HepG2 (cell line): Measurements from ENCODE around the gene SESN1. TPM values are rescaled to one million over a fixed set of nuclear protein-coding genes. Genes with fewer than 3 reads are reported as not detected.

Source experiments
- ATF1 ChIP-seq: IDR thresholded peaks from 2 replicates; pipeline ENCODE4 v1.6.1; 2016; ENCODE audit warnings: mild to moderate bottlenecking, control low read depth
- DZIP1 ChIP-seq: sonication (generic); formaldehyde crosslinking; IDR thresholded peaks from 2 replicates; pipeline ENCODE4 v1.5.0; 2020; ENCODE audit warnings: mild to moderate bottlenecking, missing genetic modification reagents
- IRF9 ChIP-seq: sonication (generic); formaldehyde crosslinking; IDR thresholded peaks from 2 replicates; pipeline ENCODE4 v1.8.0; 2022; ENCODE audit warnings: missing genetic modification reagents, mild to moderate bottlenecking, borderline replicate concordance
- KMT2B ChIP-seq: IDR thresholded peaks from 2 replicates; pipeline ENCODE4 v1.6.1; 2016; ENCODE audit warnings: missing genetic modification reagents, missing compliant biosample characterization
- REPIN1 ChIP-seq: sonication (generic); formaldehyde crosslinking; IDR thresholded peaks from 2 replicates; pipeline ENCODE4 v1.8.0; 2022; ENCODE audit warnings: missing genetic modification reagents, low read depth, mild to moderate bottlenecking, borderline replicate concordance
- SIX1 ChIP-seq: sonication (generic); formaldehyde crosslinking; IDR thresholded peaks from 2 replicates; pipeline ENCODE4 v1.4.0; 2020; ENCODE audit warnings: missing genetic modification reagents, borderline replicate concordance
- SMARCE1 ChIP-seq: fragments of 450-650 bp; IDR thresholded peaks from 2 replicates; pipeline ENCODE4 v1.6.1; 2017; ENCODE audit warnings: borderline replicate concordance
- TCF12 ChIP-seq, 2 experiments: fragments of 450-650 bp in 1 of 2; sonication (generic) in 1 of 2; formaldehyde crosslinking in 1 of 2; IDR thresholded peaks; 2 replicates each; pipeline versions ENCODE4 v1.6.1 to v1.8.0; 2017 to 2022; ENCODE audit warnings: antibody characterized with exemption in 1 of 2, mild to moderate bottlenecking in 1 of 2, missing genetic modification reagents in 1 of 2, moderate library complexity in 1 of 2
- TFDP1 ChIP-seq: IDR thresholded peaks from 2 replicates; pipeline ENCODE4 v1.6.1; 2016; ENCODE audit warnings: missing compliant biosample characterization, missing genetic modification reagents, borderline replicate concordance
- YEATS4 ChIP-seq: sonication (generic); formaldehyde crosslinking; IDR thresholded peaks from 2 replicates; pipeline ENCODE4 v1.4.0; 2020; ENCODE audit warnings: missing genetic modification reagents, borderline replicate concordance
- ZFP36L1 ChIP-seq: sonication (generic); formaldehyde crosslinking; IDR thresholded peaks from 2 replicates; pipeline ENCODE4 v1.8.0; 2022; ENCODE audit warnings: mild to moderate bottlenecking, missing genetic modification reagents, moderate library complexity
- ZFP41 ChIP-seq: sonication (generic); formaldehyde crosslinking; IDR thresholded peaks from 2 replicates; pipeline ENCODE4 v1.4.0; 2020; ENCODE audit warnings: mild to moderate bottlenecking, missing genetic modification reagents, borderline replicate concordance
- ZNF431 ChIP-seq: sonication (generic); formaldehyde crosslinking; IDR thresholded peaks from 2 replicates; pipeline ENCODE4 v1.9.0; 2022; ENCODE audit warnings: missing genetic modification reagents, low read depth, mild to moderate bottlenecking, borderline replicate concordance
- ZNF609 ChIP-seq: sonication (generic); formaldehyde crosslinking; IDR thresholded peaks from 2 replicates; pipeline ENCODE4 v1.4.0; 2020; ENCODE audit warnings: mild to moderate bottlenecking, missing genetic modification reagents, borderline replicate concordance
- polyA plus RNA-seq, 8 experiments: library from polyadenylated mRNA; depleted of rRNA in 3 of 8; stranded (reverse) in 7 of 8; unstranded in 1 of 8; fragments of >200 nt; fragmentation: Illumina TruSeq in 4 of 8; extraction: Trizol in 4 of 8; gene quantifications; 2 replicates each; pipeline versions ENCODE4 v1.2.1 to v1.2.3, GENCODE V29; 2011 to 2016; ENCODE audit warnings: low read depth in 4 of 8, missing spikeins in 1 of 8, mixed read lengths in 1 of 8; ENCODE audit not compliant: insufficient read depth in 1 of 8
- total RNA-seq, 5 experiments: library from RNA; depleted of rRNA; stranded (reverse); fragments of >200 nt; fragmentation: Illumina TruSeq; extraction: Trizol; gene quantifications; 2 replicates each; pipeline ENCODE4 v1.2.3, GENCODE V29; 2016; ENCODE audit warnings: low read depth in 1 of 5

SESN1 gene
- total and polyA plus RNA-seq, 2 of the 13 experiments (the other 11 are each of a cell fraction or from before 2014, with no cell fraction given): 24.9 to 44.7 TPM

GRCh38 chr6:109094416-109095035, at the start of gene SESN1 (continued):
- no peak for TF ChIP-seq ATF1
- TF ChIP-seq TCF12 (IDR thresholded peaks at IDR 0.05): no peak
- TF ChIP-seq TCF12 (CRISPR knock-in tag; IDR thresholded peaks at IDR 0.05): no peak
- TF ChIP-seq ZNF609 (CRISPR knock-in tag): no peak
- peak; percentile 89; the same call in 1 of the 2 replicates for TF ChIP-seq DZIP1 (CRISPR knock-in tag)
- 0 out of 2 replicates have a peak, but pooled peaks have one; percentile 56 for TF ChIP-seq ZNF431 (CRISPR knock-in tag)
- TF ChIP-seq ZFP36L1: no peak
- TF ChIP-seq KMT2B (CRISPR knock-in tag): no peak
- no peak for TF ChIP-seq SMARCE1
- TF ChIP-seq REPIN1 (CRISPR knock-in tag): peak; percentile 85
- TF ChIP-seq IRF9: no peak
- peak; percentile 78; the same call in 1 of the 2 replicates for TF ChIP-seq TFDP1
- TF ChIP-seq YEATS4 (CRISPR knock-in tag): no peak; the same call in 1 of the 2 replicates
- TF ChIP-seq SIX1 (CRISPR knock-in tag): no peak
- TF ChIP-seq ZFP41 (CRISPR knock-in tag): no peak
